ENCODE results near the gene GSK3A. TPM values are rescaled to one million over a fixed set of nuclear protein-coding genes. Genes with fewer than 3 reads are reported as not detected.
A peak's percentile ranks its signal among the peaks of the same experiment; 100 is the strongest.

GSK3A gene
- total and polyA plus RNA-seq, 9 of the 15 experiments (the other 6 are each of a cell fraction or from before 2014, with no cell fraction given), result 0.62 to 90.7 (median 33.3) TPM

DNA sequence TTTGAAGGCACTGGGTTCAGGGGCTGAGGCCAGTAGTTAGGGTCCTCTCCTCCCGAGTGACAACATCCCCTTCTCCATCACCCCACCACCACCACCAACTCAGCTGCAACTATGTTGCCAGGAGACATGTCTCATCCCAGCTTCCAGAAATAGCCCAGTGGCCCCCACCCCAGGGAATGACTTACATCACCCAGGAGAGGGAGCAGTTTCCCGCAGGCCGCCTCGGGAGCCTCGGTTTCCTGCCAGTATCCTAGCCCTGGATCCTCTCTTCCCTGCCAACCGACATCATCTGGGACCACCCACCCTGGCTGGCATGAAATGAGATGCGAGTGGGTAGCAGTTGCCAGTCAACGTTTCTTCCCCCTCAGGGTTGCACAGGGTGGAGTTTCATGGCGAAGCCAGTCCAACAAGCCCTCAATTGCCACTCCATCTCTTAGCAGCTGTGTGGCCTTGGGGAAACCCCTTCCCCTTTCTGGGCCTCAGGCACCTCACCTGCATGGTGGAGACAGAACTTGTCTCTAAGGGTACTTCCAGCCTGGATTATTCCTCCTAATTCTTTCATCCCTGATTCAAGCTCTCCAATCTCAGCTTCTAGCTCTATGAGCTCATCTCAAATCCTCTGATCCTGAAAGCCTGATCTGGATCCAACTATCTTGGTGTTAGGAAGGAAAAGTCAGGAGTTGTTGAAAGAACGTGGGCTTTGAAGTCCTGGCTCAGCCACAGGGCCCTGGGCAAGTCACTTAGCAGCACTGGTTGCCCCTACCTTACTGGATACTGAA, 3.9 kb upstream of the GSK3A start:
- Histone ChIP-seq H3K9ac (ENCODE audit: insufficient read depth in 1 of 2, low read depth in 2 of 2, low read length in 2 of 2) (no peak overlapping the region; a peak in 1 of 4 replicates), H3K9me1 (ENCODE audit: control insufficient read depth, insufficient read depth, low read length) (no peaks in the 10 kb centered on the region), H3K79me2 (ENCODE audit: control insufficient read depth, insufficient read depth, low read length) (peaks cover 40% of the 10 kb centered on the region), H3K27ac (ENCODE audit: extremely low read depth, low read depth, low read length) (peak overlapping the region; percentile 32; the same call in 2 of the 3 replicates), H3K36me3 (ENCODE audit: control insufficient read depth, insufficient read depth, low read length) (peaks cover 37% of the 10 kb centered on the region; the same call in 2 of the 3 replicates), H4K20me1 (replicated peaks; ENCODE audit: control insufficient read depth, insufficient read depth, low read length) (no peaks in the 10 kb centered on the region), H3K27me3 (ENCODE audit: control insufficient read depth in 2 of 2, insufficient read depth in 2 of 2, low read length in 2 of 2) (no peaks in the 10 kb centered on the region), H3K4me3 (no peak overlapping the region), H3K4me2 (ENCODE audit: insufficient read depth, low read length) (no peak overlapping the region), H3K4me1 (replicated peaks in 1 of 2; ENCODE audit: control insufficient read depth in 2 of 2, insufficient read depth in 2 of 2, low read length in 2 of 2) (peaks cover 10 to 42% of the 10 kb centered on the region in 2 experiments), H3K9me3 (replicated peaks; ENCODE audit: control insufficient read depth, insufficient read depth, low read depth, low read length) (no peaks in the 10 kb centered on the region), H2AFZ (ENCODE audit: low read depth, low read length) (no peak overlapping the region)
- FAIRE-seq (no peak), DNase-seq (ENCODE audit: extremely low read depth in 1 of 4, low spot score in 3 of 4) (peak; percentile 47 to 65 (median 54)), ATAC-seq (no peak)
- in situ Hi-C loops (cut with MboI), result no loop called here
- CTCF ChIA-PET (ENCODE audit: low intra/inter-chr PET ratio), result interaction anchor here (1.0 to 4.0 kb wide), 3 partner anchors 34 to 50 kb away, joined by 4 to 24 read pairs (median 5); no protein-coding TSS in a partner anchor
- BruUV-seq (replicated peaks), result no TSS peak
- WGBS (ENCODE audit: insufficient coverage, low coverage, missing lambda C conversion rate), result 36% methylated on average over 10 of the region's 10 CpGs
- POLR2A ChIA-PET, result interaction anchor here (0.7 to 1.7 kb wide), 10 partner anchors 9 to 81 kb away, joined by 3 to 10 read pairs (median 3); no protein-coding TSS in a partner anchor
- intact Hi-C loops (cut with micrococcal nuclease), result loop anchor here (1.0 kb wide), 1 partner anchor 33 kb away; no protein-coding TSS in a partner anchor
- TF ChIP-seq, protein P1, sequence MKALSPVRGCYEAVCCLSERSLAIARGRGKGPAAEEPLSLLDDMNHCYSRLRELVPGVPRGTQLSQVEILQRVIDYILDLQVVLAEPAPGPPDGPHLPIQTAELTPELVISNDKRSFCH (CRISPR knock-in tag; IDR thresholded peaks at IDR 0.05), result no peak
- TF ChIP-seq, protein P1 (tag; IDR thresholded peaks at IDR 0.05), result no peak
- TF ChIP-seq CAMTA2 (CRISPR knock-in tag; conservative IDR thresholded peaks at IDR 0.05) (no peak), SREBF2 (CRISPR knock-in tag; IDR thresholded peaks at IDR 0.05) (no peak), SNIP1 (IDR thresholded peaks at IDR 0.05; ENCODE audit: low read depth) (no peak), ELF2 (CRISPR knock-in tag; IDR thresholded peaks at IDR 0.05) (no peak), RB1 (IDR thresholded peaks at IDR 0.05; ENCODE audit: low read depth) (peak; percentile 33; the same call in 1 of the 2 replicates), ZNF780A (CRISPR knock-in tag; IDR thresholded peaks at IDR 0.05) (no peak), CTCFL (IDR thresholded peaks at IDR 0.05; ENCODE audit: borderline replicate concordance, insufficient read depth, low read depth, low read length, poor library complexity, severe bottlenecking) (peak; percentile 41), PRPF4 (IDR thresholded peaks at IDR 0.05; ENCODE audit: insufficient read depth, low read depth, low read length, poor library complexity, severe bottlenecking) (no peak), ZNF79 (CRISPR knock-in tag; IDR thresholded peaks at IDR 0.05; ENCODE audit: low read depth) (no peak), ZNF311 (CRISPR knock-in tag; IDR thresholded peaks at IDR 0.05) (no peak), PHF20 (IDR thresholded peaks at IDR 0.05; ENCODE audit: partially characterized antibody) (no peak), HNRNPK (IDR thresholded peaks at IDR 0.05; ENCODE audit: low read depth, low read length, poor library complexity, severe bottlenecking) (no peak), ZNF197 (CRISPR knock-in tag; IDR thresholded peaks at IDR 0.05; ENCODE audit: low read depth) (no peak), ARNT (IDR thresholded peaks at IDR 0.05) (0 out of 4 replicates have a peak, but pooled peaks of 1 of the 2 experiments have one; percentile 28), KLF13 (tag; IDR thresholded peaks at IDR 0.05; ENCODE audit: borderline replicate concordance, low read depth) (no peak), TARDBP (IDR thresholded peaks at IDR 0.05) (no peak), SMAD2 (IDR thresholded peaks at IDR 0.05; ENCODE audit: low read depth, low read length) (no peak), CBFB (CRISPR knock-in tag; IDR thresholded peaks at IDR 0.05) (no peak)
